Measurements from ENCODE around the gene PVRIG.
"Not testable (repeated sequence)": the region's sequence is repeated elsewhere in the genome, so short reads cannot be mapped to it uniquely, and the experiment has no call there.

The PVRIG gene

DNA sequence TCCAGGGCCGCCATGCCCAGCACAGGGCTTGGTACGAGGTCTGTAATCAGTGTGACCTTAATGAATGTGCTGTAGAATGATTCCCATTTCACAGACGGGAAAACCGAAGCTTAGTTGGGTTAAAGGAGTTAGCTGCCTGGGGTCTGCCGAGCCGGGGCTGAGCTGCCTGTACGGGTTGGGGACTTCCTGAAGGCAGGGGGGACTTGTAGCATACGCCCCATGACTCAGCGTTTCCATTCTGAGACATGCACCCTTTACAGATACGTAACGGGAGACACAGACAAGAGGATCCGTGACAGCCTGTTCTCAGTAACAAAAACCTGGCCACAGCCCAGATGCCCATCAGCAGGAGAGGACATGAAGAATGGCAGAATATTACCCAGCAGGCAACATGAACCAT is 23.6 kb downstream of the PVRIG start:
- DNase-seq: not testable (repeated sequence)

DNA sequence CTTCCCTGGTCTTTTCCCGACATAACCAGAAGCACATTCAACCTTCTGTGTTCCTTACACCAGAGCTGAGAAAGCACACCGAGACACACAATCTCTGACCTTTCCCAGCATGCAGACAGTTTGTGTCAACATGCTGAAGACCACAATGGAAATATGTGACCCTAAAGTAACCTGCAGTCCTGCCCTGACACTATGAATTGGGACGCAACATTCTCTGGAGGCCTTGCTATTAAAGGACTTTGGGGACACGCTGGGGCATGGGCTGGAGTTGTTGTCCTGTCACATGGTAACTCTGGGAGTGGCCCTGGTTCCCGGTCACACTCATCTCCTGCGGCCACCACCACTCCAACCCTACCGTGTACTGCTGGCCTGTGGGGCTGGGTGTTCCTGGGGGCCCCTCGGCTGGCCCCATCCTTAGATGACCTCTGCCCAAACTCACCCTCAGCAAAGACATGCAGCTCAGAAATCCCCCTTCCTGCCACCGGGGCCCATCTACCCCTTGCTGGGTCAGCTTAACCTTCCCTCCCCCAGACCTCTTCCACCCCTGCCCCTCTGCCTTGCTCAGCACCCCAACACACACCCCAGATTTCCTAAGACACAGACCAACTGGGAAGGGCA is 25.3 kb downstream of the PVRIG start:
- not testable (repeated sequence) for DNase-seq

DNA sequence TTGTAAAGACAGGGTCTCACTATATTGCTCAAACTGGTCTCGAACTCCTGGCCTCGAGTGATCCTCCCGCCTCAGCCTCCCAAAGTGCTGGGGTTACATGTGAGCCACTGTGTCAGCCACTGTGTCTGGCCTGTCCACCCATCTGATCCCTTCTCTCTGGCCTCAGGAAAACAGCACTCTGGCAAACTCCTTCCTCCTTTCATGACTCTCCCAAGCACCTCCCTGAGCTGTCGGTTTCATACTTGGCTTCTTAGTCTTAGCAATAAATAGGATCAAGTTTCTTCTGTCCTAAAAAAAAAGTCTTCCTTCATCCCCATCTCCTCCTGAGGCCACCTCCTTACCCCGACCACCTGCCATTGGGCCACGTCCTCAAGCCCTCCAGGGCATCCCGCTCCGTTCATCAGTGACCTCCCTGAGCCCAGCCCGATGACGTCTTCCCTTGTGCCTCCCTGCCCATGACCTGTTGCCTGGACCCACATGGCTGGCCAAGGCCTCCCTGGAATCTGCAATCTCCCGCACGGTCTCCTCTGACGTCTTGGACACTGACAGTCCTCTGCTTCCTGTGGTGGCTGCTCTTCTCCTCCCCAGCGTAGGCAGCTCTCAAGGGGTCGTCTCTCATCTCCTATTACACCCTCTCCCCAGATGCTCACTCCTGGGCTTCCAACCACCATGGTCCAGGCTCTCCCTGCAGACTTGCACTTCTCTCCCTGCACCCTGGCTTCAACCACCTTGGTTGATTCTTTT is 26.5 kb downstream of the PVRIG start:
- DNase-seq: not testable (repeated sequence)

DNA sequence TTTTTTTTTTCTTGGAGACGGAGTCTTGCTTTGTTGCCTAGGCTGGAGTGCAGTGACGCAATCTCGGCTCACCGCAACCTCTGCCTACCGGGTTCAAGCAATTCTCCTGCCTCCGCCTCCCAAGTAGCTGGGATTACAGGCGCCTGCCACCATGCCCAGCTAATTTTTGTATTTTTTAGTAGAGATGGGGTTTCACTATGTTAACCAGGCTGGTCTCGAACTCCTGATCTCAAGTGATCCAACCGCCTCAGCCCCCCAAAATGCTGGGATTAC is 27.1 kb downstream of the PVRIG start:
- not testable (repeated sequence) for DNase-seq

DNA sequence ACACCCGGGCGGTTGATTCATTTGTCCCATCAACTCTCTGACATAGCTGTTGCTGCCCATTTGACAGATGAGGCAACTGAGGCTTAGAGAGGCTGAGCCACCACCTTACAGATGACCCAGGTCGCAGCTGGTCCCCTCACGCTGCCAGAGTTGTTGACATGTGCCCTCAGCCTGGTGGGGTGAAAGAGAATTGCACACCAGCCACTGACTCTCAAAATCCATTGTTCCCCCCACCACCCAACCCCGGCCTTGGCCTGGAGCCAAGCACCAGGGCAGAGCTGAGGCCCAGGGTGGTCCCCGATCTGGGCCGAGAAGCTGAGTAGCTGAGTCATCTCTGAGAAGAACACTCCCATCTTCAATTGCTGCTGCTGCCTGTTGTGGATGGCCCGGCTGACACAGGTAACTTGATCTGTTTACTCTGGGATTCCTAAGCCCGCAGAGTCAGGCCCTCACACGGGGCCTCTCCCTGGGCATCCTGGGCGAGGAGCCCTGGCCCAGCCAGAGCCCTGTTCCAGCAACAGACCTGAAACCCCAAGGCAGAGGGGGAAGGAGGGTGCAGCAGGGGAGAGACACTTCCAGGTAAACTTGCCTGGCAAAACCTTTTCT is 27.5 kb downstream of the PVRIG start:
- DNase-seq: peak; percentile 59

DNA sequence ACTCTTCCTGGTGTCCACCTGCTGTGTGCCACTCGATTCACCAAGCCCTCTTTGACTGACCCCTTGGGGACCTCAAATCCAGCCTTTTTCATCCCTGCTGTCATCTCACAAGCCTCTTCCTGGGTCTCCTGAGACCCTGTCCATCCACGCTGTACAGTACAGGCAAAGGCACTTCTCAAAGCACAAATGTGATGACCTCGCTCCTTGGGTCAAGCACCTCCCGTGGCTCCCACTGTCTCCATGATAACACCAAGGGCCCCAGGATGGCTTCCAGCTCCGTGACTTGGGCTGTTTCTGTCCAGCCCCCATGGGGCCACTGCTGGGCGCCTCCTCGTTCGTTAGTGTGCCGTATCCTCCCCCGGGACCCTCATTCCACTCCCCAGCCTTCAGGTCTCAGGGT is 28.7 kb downstream of the PVRIG start:
- no peak for DNase-seq

DNA sequence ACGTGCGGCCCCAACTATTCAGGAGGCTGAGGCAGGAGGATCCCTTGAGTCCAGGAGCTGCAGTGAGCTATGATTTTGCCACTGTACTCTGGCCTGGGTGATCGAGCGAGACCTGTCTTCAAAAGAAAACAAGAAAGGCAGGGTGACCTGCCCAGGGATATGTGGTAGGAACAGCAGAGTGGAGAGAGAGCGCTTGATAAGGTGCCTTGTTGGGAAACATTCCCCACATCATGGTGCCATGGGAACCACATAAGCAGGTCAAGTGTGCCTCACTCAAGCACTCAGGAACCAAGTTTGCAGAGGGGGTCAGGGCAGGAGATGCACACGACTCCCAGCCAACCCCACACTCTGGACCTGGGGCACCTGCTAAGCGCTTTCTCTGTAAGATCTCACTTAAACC is 37.3 kb downstream of the PVRIG start:
- no peak for DNase-seq

DNA sequence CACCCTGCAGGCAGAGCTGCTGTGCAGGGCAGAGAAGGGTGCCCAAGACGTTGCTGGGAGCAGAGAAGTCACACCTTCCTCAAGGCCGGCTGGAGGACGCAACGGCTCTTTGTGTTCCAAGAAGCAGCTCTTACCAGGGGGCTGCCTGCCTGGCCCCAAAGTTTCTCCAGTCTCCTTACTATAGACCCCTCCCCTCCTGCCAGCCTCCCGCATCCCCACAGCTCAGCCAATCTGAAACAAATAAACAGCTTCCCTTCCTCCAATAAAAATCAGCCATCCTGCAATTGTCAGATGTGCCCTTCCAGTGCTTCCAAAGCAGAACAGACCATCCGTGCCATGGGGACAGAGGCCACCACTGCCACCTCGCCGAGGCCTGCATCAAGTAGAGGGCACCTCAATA is 40.2 kb downstream of the PVRIG start:
- DNase-seq: not testable (repeated sequence)

DNA sequence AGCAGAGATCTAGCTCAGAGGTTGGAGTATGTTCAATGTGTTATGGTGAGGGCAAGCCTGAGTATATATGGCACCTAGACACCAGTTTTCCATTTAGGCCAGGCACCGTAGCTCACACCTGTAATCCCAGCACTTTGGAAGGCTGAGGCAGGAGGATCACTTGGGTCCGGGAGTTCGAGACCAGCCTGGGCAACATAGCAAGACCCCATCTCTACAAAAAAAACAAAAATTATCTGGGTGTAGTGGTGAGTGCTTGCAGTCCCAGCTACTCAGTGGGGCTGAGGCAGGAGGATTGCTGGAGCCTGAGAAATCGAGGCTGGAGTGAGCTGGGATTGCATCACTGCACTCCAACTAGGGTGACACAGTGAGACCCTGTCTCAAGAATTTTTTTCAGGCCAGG is 43.1 kb downstream of the PVRIG start:
- not testable (repeated sequence) for DNase-seq

DNA sequence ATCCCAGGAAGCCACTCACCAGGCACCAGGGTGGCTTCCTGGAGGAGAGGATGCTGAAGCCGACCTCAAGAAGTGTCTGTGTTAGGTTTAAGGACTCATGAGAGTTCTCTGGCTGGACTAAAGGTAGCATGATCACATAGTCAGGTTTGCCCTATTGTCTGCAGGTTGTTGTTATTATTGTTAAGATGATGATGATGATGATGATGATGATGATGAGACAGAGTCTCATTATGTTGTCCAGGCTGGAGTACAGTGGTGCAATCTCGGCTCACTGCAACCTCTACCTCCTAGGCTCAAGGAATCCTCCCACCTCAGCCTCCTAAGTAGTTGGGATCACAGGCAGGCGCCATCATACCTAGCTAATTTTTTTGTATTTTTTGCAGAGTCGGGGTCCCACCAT is 44.5 kb downstream of the PVRIG start:
- not testable (repeated sequence) for DNase-seq

DNA sequence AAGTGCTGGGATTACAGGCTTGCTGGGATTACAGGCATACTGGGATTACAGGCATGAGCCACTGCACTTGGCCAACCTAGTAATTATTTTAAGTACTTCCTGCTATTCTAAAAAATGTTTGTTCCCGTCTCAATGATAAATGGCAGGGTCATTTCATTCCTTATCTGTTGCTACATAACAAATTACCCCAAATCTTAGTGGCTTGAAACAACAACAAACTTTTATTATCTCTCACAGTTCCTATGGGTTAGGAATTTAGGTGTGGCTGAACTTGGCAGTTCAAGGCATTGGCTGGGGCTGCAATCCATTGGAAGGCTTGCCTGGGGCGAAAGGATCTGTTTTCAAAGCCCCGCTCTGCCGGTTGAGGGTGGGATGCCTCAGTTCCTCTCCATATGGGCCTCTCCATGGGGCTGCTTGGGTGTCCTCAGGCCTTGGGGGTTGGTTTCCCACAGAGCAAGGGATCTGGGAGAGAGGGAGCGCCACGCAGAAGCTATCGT is 45.0 kb downstream of the PVRIG start:
- DNase-seq: not testable (repeated sequence)

DNA sequence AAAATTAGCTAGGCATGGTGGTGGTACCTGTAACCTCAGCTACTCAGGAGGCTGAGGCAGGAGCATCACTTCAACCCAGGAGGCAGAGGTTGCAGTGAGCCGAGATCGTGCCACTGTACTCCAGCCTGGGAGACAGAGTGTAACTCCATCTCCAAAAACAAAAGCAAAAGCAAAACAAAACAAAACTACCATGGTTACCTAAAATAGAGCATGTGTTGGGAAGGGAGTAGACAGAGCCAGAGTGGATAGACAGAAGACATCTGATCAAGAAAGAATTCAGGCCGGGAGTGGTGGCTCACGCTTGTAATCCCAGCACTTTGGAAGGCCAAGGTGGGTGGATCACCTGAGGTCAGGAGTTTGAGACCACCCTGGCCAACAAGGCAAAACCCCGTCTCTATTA is 46.1 kb downstream of the PVRIG start:
- DNase-seq: not testable (repeated sequence)

DNA sequence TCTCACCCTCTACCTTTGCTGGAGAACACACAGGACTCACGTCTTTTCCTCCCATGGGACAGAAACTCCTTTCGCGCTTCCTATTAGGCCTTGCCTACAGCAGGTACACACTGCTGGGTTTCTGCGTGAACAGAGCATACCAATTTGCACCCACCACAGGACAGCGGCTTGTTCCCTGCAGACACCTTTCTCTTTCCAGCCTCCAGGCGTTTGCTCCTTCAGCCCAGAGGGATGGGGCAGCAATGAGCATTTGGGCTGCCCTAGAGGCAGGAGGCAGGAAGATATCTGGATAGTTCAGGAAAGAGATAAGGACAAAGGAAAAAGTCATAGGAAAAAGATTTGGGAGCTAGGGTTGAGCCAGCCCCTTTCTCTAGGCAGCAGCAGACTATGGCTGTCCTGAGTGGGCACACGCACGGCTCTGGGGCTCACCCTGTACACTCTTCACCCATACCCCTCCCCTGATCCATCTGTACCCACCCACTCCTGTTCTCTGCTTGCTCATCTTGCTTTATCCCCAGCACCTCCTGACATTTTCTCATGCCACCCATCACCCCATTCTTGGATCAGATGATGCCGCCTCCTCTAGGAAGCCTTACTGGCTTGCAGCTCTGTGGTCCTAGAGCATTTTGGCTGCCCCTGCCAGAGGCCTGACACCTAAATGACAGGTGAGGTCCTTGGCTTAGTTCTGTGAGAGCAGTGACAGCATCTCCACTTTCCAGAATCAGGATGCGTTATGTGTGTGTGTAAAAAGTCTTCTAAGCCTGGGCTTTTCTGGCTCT is 47.0 kb downstream of the PVRIG start:
- no peak for DNase-seq

DNA sequence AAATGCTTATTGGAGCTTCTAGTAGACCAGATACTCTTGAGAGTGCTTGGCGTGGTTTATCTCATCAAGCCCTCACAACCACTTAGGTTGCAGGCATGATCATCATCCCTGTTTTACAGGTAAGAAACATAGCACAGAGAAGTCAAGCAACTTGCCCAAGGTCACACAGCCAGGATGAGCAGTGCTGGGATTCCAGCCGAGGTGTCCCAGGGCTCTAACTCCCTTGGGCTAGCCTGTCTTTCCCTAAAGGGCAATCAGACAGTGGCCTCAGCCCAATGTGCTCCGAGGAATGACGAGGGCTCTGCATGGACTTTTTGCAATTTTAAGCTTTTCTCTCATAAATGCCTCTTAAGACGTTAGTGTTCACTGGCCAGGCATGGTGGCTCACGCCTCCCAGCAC is 47.9 kb downstream of the PVRIG start:
- no peak for DNase-seq

DNA sequence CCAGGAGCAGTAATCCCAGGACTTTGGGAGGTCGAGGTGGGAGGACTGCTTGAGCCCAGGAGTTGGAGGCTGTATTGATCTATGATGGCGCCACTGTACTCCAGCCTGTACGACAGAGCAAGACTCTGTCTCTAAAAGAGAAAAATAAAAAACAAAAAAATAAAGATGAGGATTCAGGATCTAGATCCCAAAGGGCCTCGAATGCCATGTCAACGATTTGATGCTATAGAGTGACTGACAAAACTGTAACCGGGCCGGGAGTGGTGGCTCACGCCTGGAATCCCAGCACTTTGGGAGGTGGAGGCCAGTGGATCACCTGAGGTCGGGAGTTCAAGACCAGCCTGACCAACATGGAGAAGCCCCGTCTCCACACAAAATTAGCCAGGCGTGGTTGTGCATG is 49.1 kb downstream of the PVRIG start:
- DNase-seq: not testable (repeated sequence)

DNA sequence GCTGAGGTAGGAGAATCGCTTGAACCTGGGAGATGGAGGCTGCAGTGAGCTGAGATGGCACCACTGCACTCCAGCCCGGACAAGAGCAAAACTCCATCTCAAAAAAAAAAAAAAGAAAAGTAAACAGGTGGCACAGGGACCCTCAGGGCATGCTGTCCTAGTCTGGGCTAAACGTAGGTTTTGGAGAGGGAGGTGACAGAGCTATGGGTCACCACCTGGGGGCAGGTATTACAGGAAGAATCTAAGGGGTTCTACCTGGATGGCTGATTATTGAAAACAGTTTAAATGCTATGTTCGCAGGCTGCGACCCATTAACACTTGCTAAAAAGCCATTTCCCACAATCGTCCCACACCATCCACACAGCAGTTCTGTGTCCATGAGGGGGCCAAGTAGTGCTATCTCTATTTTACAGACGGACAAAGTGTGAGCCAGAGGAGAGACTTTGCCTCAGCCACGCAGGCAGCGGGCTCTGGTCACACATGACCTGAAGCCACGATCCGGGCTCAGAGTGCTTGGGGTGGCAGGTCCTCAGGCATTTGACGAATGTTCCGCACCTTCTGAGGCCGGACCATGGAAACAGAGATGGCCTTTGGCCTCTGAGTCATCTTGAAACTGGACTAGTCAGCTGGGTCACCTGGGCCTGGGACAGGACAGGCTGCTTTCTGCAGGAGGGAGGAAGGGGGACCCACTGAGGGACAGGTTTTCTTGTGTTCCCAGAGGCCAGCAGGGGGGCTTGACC is 49.7 kb downstream of the PVRIG start:
- DNase-seq: not testable (repeated sequence)

DNA sequence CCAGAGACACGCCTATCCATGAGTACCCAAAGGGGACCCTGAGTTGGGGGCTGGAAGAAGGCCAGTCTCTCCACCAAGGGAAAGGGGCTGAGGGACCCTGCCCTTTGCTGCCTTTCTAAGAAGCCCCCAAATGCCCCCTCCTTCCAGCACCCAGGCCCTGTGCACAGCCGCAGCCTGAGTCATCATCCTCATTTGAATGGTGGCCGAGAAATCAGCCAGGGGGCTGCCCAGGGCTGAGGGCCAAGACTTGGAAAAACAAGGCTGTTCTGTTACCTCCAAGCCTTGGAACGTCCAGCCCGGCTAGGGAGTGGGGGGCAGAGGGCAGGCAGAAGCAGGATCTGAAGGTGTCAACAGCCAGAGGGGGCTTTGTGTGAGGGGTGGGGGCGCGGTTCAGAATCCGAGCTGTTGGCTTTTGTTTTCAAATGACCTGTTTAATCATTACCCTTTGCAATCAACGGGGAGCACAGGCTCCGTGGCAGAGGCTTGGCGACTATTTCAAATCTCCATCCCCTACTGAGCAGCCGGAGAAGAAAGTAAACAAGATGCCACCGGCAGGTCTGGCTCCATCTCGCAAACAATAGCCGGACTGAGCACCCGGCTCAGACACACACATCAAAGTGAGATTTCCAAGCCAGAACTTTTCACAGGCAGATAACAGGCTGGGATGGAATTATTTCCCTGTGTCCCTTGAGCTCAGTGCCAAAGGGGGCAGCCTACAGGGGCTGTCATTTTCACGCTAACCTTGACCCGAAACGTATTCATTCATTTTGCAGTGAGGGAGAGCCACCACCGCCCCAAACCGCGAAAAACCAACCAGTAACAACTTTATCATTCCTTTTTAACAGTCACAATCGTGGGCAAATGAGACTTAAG is 50.5 kb downstream of the PVRIG start:
- DNase-seq: not testable (repeated sequence)

All from NCI-H1092 (cell line).